ENCODE data around the gene EPHA10.
A peak's percentile ranks its signal among the peaks of the same experiment; 100 is the strongest.

EPHA10 gene

DNA sequence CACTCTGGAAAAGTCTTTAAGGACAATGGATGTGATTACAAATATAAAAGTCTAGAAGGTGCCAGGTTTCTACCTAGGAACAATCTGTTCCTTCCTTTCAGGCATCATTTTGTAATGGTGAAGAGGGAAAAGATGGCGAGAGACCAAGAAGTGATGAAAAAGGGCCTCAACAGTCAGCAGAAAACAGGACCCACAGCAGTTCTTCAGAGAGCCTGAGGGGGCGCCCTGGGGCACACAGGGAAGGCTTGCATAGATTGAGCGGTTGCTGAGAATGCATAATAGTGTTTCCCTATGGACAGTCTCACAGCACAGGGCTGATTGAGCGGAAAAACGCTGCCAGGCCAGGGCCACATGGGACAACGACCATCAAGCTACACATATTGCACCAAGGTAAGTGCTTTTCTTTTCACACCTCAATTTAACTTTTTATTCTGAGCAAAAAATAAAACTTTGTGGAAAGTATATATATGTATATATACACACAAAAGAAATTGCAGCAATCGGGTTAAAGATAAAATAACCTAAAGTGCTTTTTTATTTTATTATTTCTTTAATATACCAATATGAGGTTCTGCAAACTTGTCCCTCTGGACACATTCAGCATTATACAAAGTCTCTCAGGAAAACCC, 46.2 kb upstream of the EPHA10 start:
- no peak overlapping the region for H3K4me3 ChIP-seq (ENCODE audit: insufficient read depth, low read length, poor library complexity, severe bottlenecking)
- peaks cover 10% of the 10 kb centered on the region for H3F3A ChIP-seq (ENCODE audit: insufficient read depth)
- peaks cover 16% of the 10 kb centered on the region for H3K79me2 ChIP-seq (ENCODE audit: insufficient read depth, low read length)
- H3K9me2 ChIP-seq (replicated peaks; ENCODE audit: insufficient read depth, low read length) = no peaks in the 10 kb centered on the region
- TF ChIP-seq, protein P1, sequence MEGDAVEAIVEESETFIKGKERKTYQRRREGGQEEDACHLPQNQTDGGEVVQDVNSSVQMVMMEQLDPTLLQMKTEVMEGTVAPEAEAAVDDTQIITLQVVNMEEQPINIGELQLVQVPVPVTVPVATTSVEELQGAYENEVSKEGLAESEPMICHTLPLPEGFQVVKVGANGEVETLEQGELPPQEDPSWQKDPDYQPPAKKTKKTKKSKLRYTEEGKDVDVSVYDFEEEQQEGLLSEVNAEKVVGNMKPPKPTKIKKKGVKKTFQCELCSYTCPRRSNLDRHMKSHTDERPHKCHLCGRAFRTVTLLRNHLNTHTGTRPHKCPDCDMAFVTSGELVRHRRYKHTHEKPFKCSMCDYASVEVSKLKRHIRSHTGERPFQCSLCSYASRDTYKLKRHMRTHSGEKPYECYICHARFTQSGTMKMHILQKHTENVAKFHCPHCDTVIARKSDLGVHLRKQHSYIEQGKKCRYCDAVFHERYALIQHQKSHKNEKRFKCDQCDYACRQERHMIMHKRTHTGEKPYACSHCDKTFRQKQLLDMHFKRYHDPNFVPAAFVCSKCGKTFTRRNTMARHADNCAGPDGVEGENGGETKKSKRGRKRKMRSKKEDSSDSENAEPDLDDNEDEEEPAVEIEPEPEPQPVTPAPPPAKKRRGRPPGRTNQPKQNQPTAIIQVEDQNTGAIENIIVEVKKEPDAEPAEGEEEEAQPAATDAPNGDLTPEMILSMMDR (IDR thresholded peaks at IDR 0.05; ENCODE audit: insufficient read depth, low read length, poor library complexity, severe bottlenecking) = peak; percentile 89
- no peak for TF ChIP-seq EZH2phosphoT487 (conservative IDR thresholded peaks at IDR 0.05; ENCODE audit: low read length)
- H3K9ac ChIP-seq (ENCODE audit: low read length) = no peak overlapping the region
- peaks cover 6% of the 10 kb centered on the region for H3K36me3 ChIP-seq (ENCODE audit: low read length)
- H3K27me3 ChIP-seq (ENCODE audit: low read length) = no peaks in the 10 kb centered on the region
- no peak overlapping the region for H2AFZ ChIP-seq (ENCODE audit: low read depth, low read length, severe bottlenecking)
- H3K27ac ChIP-seq (ENCODE audit: low read depth, low read length) = no peak overlapping the region
- H3K4me2 ChIP-seq (ENCODE audit: low read depth, low read length, poor library complexity, severe bottlenecking) = no peak overlapping the region
- peaks cover 9% of the 10 kb centered on the region; the same call in 1 of the 2 replicates for H4K20me1 ChIP-seq (ENCODE audit: low read depth, low read length)
- H3K9me3 ChIP-seq (ENCODE audit: insufficient read depth, low read length) = no peaks in the 10 kb centered on the region

DNA sequence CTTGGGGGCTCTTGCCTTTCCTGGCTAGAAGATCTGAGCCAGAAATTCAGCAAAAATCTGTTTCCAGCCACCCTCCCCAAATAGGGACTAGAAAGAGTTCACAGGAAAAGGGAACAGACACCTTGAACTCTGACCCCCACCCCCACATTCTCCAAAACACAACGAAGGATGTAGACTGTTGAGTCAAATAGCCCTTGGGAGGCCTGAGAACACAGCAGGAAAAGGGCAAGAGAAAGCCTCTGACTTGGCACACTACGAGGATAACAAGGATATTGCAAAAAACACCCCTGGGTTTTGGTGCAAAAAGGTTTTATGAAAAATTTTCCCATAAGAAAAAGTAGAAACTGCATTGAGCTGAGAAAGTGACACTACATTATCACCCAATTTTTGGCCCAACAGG, 45.0 kb upstream of the EPHA10 start:
- H3K36me3 ChIP-seq (ENCODE audit: low read length) = peaks cover 14% of the 10 kb centered on the region
- no peak overlapping the region for H3K4me2 ChIP-seq (ENCODE audit: low read depth, low read length, poor library complexity, severe bottlenecking)
- H3F3A ChIP-seq (ENCODE audit: insufficient read depth) = peaks cover 10% of the 10 kb centered on the region
- no peak overlapping the region for H2AFZ ChIP-seq (ENCODE audit: low read depth, low read length, severe bottlenecking)
- no peaks in the 10 kb centered on the region for H3K27me3 ChIP-seq (ENCODE audit: low read length)
- TF ChIP-seq EZH2phosphoT487 (conservative IDR thresholded peaks at IDR 0.05; ENCODE audit: low read length) = no peak
- TF ChIP-seq, protein P1 (IDR thresholded peaks at IDR 0.05; ENCODE audit: insufficient read depth, low read length, poor library complexity, severe bottlenecking) = no peak
- peaks cover 9% of the 10 kb centered on the region; the same call in 1 of the 2 replicates for H4K20me1 ChIP-seq (ENCODE audit: low read depth, low read length)
- H3K27ac ChIP-seq (ENCODE audit: low read depth, low read length) = no peak overlapping the region
- H3K79me2 ChIP-seq (ENCODE audit: insufficient read depth, low read length) = peaks cover 26% of the 10 kb centered on the region
- H3K4me3 ChIP-seq (ENCODE audit: insufficient read depth, low read length, poor library complexity, severe bottlenecking) = no peak overlapping the region
- H3K9me2 ChIP-seq (replicated peaks; ENCODE audit: insufficient read depth, low read length) = no peaks in the 10 kb centered on the region
- no peak overlapping the region for H3K9ac ChIP-seq (ENCODE audit: low read length)
- H3K9me3 ChIP-seq (ENCODE audit: insufficient read depth, low read length) = no peaks in the 10 kb centered on the region

DNA sequence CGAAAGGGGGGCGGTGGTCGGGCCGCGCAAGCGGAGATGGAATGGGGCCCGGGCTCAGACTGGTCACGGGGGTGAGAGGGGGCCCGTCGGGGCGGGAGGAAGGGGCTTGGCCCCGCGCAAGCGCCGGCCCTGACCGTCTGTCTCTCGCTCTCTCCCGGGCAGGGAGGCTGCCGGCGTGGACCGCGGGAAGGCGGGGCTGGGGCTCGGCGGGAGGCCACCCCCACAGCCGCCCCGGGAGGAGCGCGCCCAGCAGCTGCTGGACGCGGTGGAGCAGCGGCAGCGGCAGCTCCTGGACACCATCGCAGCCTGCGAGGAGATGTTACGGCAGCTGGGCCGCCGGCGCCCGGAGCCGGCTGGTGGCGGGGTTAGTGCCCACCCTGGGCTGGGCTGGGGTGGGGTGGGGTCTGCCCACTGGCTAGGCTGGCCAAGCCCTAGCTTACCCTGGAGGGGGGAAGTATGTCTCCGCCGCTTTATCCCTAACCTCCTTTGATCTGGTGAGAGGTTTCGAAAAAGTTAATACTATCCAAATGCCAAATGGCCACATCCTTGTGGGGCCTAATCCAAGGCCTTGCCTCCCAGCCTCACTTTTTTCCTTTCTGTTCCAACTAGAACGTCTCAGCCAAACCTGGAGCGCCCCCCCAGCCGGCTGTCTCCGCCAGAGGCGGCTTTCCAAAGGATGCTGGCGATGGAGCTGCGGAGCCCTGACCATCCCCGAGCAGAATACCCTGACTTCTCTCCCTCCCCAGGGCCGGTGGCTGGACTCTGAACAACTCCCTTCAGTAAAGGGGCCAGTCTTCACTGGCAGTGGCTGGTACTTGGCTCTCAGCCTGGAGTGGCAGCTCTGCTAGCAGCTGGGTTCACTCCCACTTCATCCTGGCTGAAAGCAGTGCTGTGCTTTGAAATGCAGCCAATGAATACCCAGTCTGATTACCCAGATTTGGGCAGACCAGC, 43.7 kb upstream of the EPHA10 start:
- peaks cover 14% of the 10 kb centered on the region for H3F3A ChIP-seq (ENCODE audit: insufficient read depth)
- H3K27ac ChIP-seq (ENCODE audit: low read depth, low read length) = peak overlapping the region; percentile 21; the same call in 1 of the 2 replicates
- H3K4me2 ChIP-seq (ENCODE audit: low read depth, low read length, poor library complexity, severe bottlenecking) = peak overlapping the region; percentile 86
- H3K9me3 ChIP-seq (ENCODE audit: insufficient read depth, low read length) = no peaks in the 10 kb centered on the region
- TF ChIP-seq, protein P1 (IDR thresholded peaks at IDR 0.05; ENCODE audit: insufficient read depth, low read length, poor library complexity, severe bottlenecking) = no peak
- no peak for TF ChIP-seq EZH2phosphoT487 (conservative IDR thresholded peaks at IDR 0.05; ENCODE audit: low read length)
- H3K9me2 ChIP-seq (replicated peaks; ENCODE audit: insufficient read depth, low read length) = no peaks in the 10 kb centered on the region
- H3K4me3 ChIP-seq (ENCODE audit: insufficient read depth, low read length, poor library complexity, severe bottlenecking) = peak overlapping the region; percentile 95
- H2AFZ ChIP-seq (ENCODE audit: low read depth, low read length, severe bottlenecking) = peak overlapping the region; percentile 10
- H3K36me3 ChIP-seq (ENCODE audit: low read length) = peaks cover 19% of the 10 kb centered on the region
- H3K79me2 ChIP-seq (ENCODE audit: insufficient read depth, low read length) = peaks cover 26% of the 10 kb centered on the region
- H4K20me1 ChIP-seq (ENCODE audit: low read depth, low read length) = peaks cover 9% of the 10 kb centered on the region; the same call in 1 of the 2 replicates
- H3K27me3 ChIP-seq (ENCODE audit: low read length) = no peaks in the 10 kb centered on the region
- H3K9ac ChIP-seq (ENCODE audit: low read length) = peak overlapping the region; percentile 78

Measured in SU-DHL-6 (cell line).